IMR-90 (cell line): ENCODE measurements around the gene TRIM46.

Experiments used
- CTCF ChIP-seq: conservative IDR thresholded peaks from 2 replicates; pipeline ENCODE4 v1.5.1; 2012; ENCODE audit warnings: mild to moderate bottlenecking, low read depth, low read length, improper control_type of control experiment
- POLR2A ChIP-seq: IDR thresholded peaks from 2 replicates; pipeline ENCODE4 v1.6.1; 2012; ENCODE audit warnings: mild to moderate bottlenecking, low read depth, low read length
- RFX5 ChIP-seq: IDR thresholded peaks from 2 replicates; pipeline ENCODE4 v1.8.0; 2012; ENCODE audit warnings: low read depth, mild to moderate bottlenecking, low read length, moderate library complexity

- no peak for TF ChIP-seq POLR2A
- no peak for TF ChIP-seq RFX5
- no peak for TF ChIP-seq CTCF
Measured at GRCh38 chr1:155218854-155219591, 45.4 kb downstream of the TRIM46 start.
